ENCODE data around the gene CIAO1. TPM values are rescaled to one million over a fixed set of nuclear protein-coding genes. Genes with fewer than 3 reads are reported as not detected.
A peak's percentile ranks its signal among the peaks of the same experiment; 100 is the strongest.

Gene CIAO1
- total and polyA plus RNA-seq, 10 donors = 31.3 to 122 (median 70.3) TPM

DNA sequence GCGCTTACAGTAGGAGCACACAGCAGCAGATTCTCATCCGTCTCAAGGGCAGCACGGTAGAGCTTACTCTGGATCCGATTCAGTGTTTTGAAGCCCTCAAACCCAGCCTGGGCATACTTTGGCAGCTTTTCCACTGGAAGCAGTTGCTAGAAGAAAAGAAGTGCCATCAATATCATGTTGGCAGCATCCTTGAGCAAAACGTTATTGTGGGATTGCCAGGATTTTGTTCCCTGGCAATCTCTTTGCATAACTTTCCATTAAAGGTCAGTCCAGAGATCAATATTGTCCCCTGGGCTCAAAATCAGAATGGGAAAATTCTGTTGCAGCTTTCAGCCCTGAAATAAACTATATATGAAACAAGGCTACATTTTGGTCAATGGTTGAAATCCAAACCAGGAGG is 30.9 kb downstream of the CIAO1 start:
- Histone ChIP-seq H3K27me3 (replicated peaks in 1 of 7) (no peaks in the 10 kb centered on the region), H3K9me3 (no peaks in the 10 kb centered on the region), H3K27ac (no peak overlapping the region), H3K4me1 (peaks cover 0 to 27% (median 7%) of the 10 kb centered on the region in 6 donors), H3K36me3 (peaks cover 14 to 100% (median 100%) of the 10 kb centered on the region in 6 donors), H3K4me3 (no peak overlapping the region)
- intact Hi-C loops (cut with DNase I; ENCODE audit: low total_unique reads) = no loop called here
- no peak for DNase-seq
- TF ChIP-seq CTCF (IDR thresholded peaks at IDR 0.05 in 8 of 11, conservative IDR thresholded peaks at IDR 0.05 in 3 of 11) = no peak
- TF ChIP-seq POLR2A (IDR thresholded peaks at IDR 0.05) = no peak
- no peak for TF ChIP-seq POLR2AphosphoS5 (IDR thresholded peaks at IDR 0.05)
- WGBS, 5 donors = 86 to 95% (median 92%) methylated on average over 5 of the region's 5 CpGs

DNA sequence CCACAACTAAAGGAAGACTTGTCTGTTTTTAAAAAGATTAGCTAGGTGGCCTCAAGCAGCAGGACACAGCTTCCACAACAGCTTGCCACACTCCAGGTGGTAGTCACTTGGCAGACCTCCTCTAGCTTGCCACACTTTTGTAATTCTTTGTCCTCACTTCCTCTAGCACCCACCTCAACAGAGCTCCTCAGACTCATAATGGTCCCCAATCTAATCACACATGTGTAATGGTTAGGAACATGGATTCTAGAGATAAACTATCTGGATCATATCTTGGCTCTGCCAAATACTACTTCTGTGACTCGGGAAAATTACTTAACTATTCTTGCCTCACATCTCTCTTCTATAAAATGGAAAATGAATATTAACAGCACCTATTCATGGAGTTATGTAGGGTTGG is 35.8 kb downstream of the CIAO1 start:
- TF ChIP-seq POLR2A (IDR thresholded peaks at IDR 0.05) = no peak
- TF ChIP-seq POLR2AphosphoS5 (IDR thresholded peaks at IDR 0.05) = no peak
- no peak for TF ChIP-seq CTCF (IDR thresholded peaks at IDR 0.05 in 8 of 11, conservative IDR thresholded peaks at IDR 0.05 in 3 of 11)
- no peak for DNase-seq
- 72 to 88% (median 77%) methylated on average over 1 of the region's 1 CpG for WGBS, 5 donors
- intact Hi-C loops (cut with DNase I; ENCODE audit: low total_unique reads) = loop anchor here (10.0 kb wide), 1 partner anchor 213 kb away; no protein-coding TSS in a partner anchor
- H3K27me3 ChIP-seq (replicated peaks in 1 of 7) = no peaks in the 10 kb centered on the region
- peaks cover 11 to 78% (median 76%) of the 10 kb centered on the region in 6 donors for H3K36me3 ChIP-seq
- H3K4me3 ChIP-seq = no peak overlapping the region
- H3K27ac ChIP-seq = no peak overlapping the region
- no peaks in the 10 kb centered on the region for H3K9me3 ChIP-seq
- H3K4me1 ChIP-seq = peaks cover 20 to 70% (median 40%) of the 10 kb centered on the region in 6 donors

DNA sequence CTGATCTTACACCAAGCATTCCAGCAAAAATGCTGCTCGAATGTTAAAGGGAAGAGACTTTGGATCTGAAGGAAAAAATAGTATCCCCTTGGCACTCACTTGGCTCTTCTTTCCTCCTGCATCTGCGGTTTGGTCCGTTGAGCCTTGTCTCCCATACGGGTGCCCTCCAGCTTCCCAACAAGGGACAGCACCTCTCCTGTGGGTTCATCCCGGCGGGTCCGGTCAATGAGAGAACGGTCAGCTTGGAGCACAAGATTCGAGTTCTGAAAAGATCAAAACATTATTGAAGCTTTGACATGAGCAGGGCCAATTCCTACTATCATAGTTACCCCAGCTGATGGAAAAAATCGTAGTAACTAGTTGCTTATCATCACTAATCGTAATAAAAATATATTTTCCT is 38.6 kb downstream of the CIAO1 start:
- Histone ChIP-seq H3K9me3 (no peaks in the 10 kb centered on the region), H3K4me1 (peaks cover 20 to 78% (median 41%) of the 10 kb centered on the region in 6 donors), H3K36me3 (peaks cover 0 to 50% (median 48%) of the 10 kb centered on the region in 6 donors), H3K4me3 (peak overlapping the region; percentile 72 to 84 (median 81)), H3K27me3 (replicated peaks in 1 of 7) (no peaks in the 10 kb centered on the region), H3K27ac (peak overlapping the region; percentile 64 to 94 (median 89))
- TF ChIP-seq POLR2AphosphoS5 (IDR thresholded peaks at IDR 0.05) (no peak), POLR2A (IDR thresholded peaks at IDR 0.05) (no peak), CTCF (IDR thresholded peaks at IDR 0.05 in 8 of 11, conservative IDR thresholded peaks at IDR 0.05 in 3 of 11) (no peak)
- DNase-seq = no peak
- intact Hi-C loops (cut with DNase I; ENCODE audit: low total_unique reads) = loop anchor here (10.0 kb wide), 1 partner anchor 210 kb away; no protein-coding TSS in a partner anchor
- 69 to 74% (median 72%) methylated on average over 11 of the region's 11 CpGs for WGBS, 5 donors

DNA sequence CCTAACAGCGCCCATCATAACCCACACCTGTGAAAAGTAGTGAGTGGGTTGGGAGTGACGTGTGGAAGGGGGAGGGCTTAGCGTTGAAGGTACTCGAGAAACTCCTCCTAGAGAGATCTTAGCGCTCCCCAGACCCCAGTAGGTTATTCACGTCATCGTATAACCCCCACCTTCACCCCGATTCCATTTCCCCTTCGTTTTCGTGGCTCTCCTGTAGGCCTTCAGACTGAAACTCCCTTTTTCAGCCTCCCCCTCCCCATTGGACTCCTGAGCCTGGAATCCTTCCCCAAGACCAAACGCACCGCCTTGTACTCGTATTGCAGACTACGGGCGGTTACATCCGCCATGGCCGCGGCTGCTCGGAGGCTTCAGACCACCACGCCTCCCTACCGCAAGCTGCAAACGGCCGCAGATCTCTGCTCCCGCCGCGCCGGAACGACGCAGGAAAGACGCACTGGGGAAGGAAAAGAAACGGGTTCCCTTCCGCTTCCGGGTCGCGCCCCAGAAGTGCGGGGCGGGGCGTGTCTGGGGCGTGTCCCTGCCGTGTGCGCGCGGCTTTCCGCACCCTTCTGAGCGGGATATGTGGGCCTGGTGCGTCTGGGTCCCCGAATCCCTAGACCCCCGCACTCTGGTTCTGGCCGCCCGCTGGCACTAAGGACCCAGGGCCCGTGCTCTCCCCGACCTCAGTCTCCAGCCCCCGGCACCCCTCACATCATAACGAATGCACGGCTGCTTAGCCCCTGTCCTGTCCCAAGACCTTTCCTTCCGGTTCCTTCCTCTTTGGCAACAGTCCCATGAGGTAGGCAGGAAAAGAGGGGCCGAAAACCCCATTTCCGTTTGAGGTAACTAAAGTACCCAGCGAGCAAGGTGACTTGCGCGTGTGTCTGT is 39.3 kb downstream of the CIAO1 start, which contains the start of gene SNRNP200:
Gene SNRNP200 (minus strand): TSS at position 456 of the 888 bp plus-strand sequence. CDS start 109 bp downstream, at position 347.
- Histone ChIP-seq H3K4me1 (peaks cover 20 to 71% (median 41%) of the 10 kb centered on the region in 6 donors), H3K27ac (peak within 1 kb of the TSS; percentile 64 to 94 (median 89)), H3K4me3 (peak within 1 kb of the TSS; percentile 72 to 84 (median 81)), H3K27me3 (replicated peaks in 1 of 7) (no peaks in the 10 kb centered on the region), H3K9me3 (no peaks in the 10 kb centered on the region), H3K36me3 (peaks cover 0 to 43% (median 41%) of the 10 kb centered on the region in 6 donors)
- intact Hi-C loops (cut with DNase I; ENCODE audit: low total_unique reads) = loop anchor here (10.0 kb wide), 1 partner anchor 209 kb away; no protein-coding TSS in a partner anchor
- TF ChIP-seq POLR2A (IDR thresholded peaks at IDR 0.05) (peak; percentile 49 to 77 (median 66)), CTCF (IDR thresholded peaks at IDR 0.05 in 8 of 11, conservative IDR thresholded peaks at IDR 0.05 in 3 of 11) (peak in 2 of 11 experiments; percentile 12 to 15), POLR2AphosphoS5 (IDR thresholded peaks at IDR 0.05) (peak; percentile 98 to 99 (median 99))
- WGBS, 5 donors = 0 to 1% (median 1%) methylated on average over 45 to 61 of the region's 61 CpGs
- peak; percentile 96 for DNase-seq
